SK-N-SH treated with all-trans-retinoic acid at 6 μM for 48 hours (cell line): ENCODE results near the gene CCDC154.

ENCODE experiments used
- ATAC-seq: fragments of 200-7000 bp; cut with Tn5 transposase; 3 replicates; pipeline ENCODE4 v1.9.1; 2020; ENCODE audit warnings: mild to moderate bottlenecking, moderate library complexity
- ARNTL ChIP-seq: fragments of 450-650 bp; formaldehyde crosslinking; IDR thresholded peaks from 2 replicates; pipeline ENCODE4 v1.5.0; 2020; ENCODE audit warnings: low read depth, mild to moderate bottlenecking, moderate library complexity, borderline replicate concordance
- BACH2 ChIP-seq: fragments of 250-450 bp; sonication (Bioruptor Pico); IDR thresholded peaks from 2 replicates; pipeline ENCODE4 v1.9.0; 2021; ENCODE audit warnings: mild to moderate bottlenecking, borderline replicate concordance
- CREB5 ChIP-seq: fragments of 250-450 bp; sonication (Bioruptor Pico); IDR thresholded peaks from 2 replicates; pipeline ENCODE4 v1.5.1; 2020; ENCODE audit warnings: low read depth, mild to moderate bottlenecking, moderate library complexity
- CSDC2 ChIP-seq: fragments of 250-450 bp; sonication (Bioruptor Pico); IDR thresholded peaks from 2 replicates; pipeline ENCODE4 v1.5.0; 2020; ENCODE audit warnings: mild to moderate bottlenecking, moderate library complexity
- CSRNP3 ChIP-seq: fragments of 250-450 bp; sonication (Bioruptor Pico); IDR thresholded peaks from 2 replicates; pipeline ENCODE4 v1.5.1; 2021; ENCODE audit warnings: mild to moderate bottlenecking, moderate library complexity
- ESRRG ChIP-seq: fragments of 250-450 bp; sonication (Bioruptor Pico); IDR thresholded peaks from 2 replicates; pipeline ENCODE4 v1.6.1; 2021; ENCODE audit warnings: mild to moderate bottlenecking
- GLIS3 ChIP-seq: fragments of 250-450 bp; sonication (Bioruptor Pico); IDR thresholded peaks from 2 replicates; pipeline ENCODE4 v1.5.0; 2020; ENCODE audit warnings: mild to moderate bottlenecking, moderate library complexity
- OSR1 ChIP-seq: fragments of 250-450 bp; sonication (Bioruptor Pico); IDR thresholded peaks from 2 replicates; pipeline ENCODE4 v1.8.0; 2022; ENCODE audit warnings: moderate library complexity, mild to moderate bottlenecking, inconsistent platforms
- PATZ1 ChIP-seq: fragments of 250-450 bp; sonication (Bioruptor Pico); IDR thresholded peaks from 2 replicates; pipeline ENCODE4 v1.8.0; 2020; ENCODE audit warnings: mild to moderate bottlenecking, moderate library complexity, borderline replicate concordance
- POU6F1 ChIP-seq: fragments of 250-450 bp; sonication (Bioruptor Pico); IDR thresholded peaks from 2 replicates; pipeline ENCODE4 v1.8.0; 2021; ENCODE audit warnings: low read depth, mild to moderate bottlenecking, moderate library complexity, borderline replicate concordance
- PPARA ChIP-seq: fragments of 250-450 bp; sonication (Bioruptor Pico); IDR thresholded peaks from 2 replicates; pipeline ENCODE4 v1.5.0; 2020; ENCODE audit warnings: mild to moderate bottlenecking, borderline replicate concordance
- RARB ChIP-seq: fragments of 250-450 bp; sonication (Bioruptor Pico); IDR thresholded peaks from 2 replicates; pipeline ENCODE4 v1.8.0; 2021; ENCODE audit warnings: mild to moderate bottlenecking, moderate library complexity
- SNAI2 ChIP-seq: fragments of 250-450 bp; sonication (Bioruptor Pico); IDR thresholded peaks from 2 replicates; pipeline ENCODE4 v1.5.0; 2020; ENCODE audit warnings: mild to moderate bottlenecking, moderate library complexity
- TCF4 ChIP-seq: fragments of 250-450 bp; sonication (Bioruptor Pico); IDR thresholded peaks from 2 replicates; pipeline ENCODE4 v1.8.0; 2021; ENCODE audit warnings: mild to moderate bottlenecking, moderate library complexity, borderline replicate concordance
- TOX ChIP-seq: fragments of 250-450 bp; sonication (Bioruptor Pico); IDR thresholded peaks from 2 replicates; pipeline ENCODE4 v1.8.0; 2021; ENCODE audit warnings: mild to moderate bottlenecking, moderate library complexity, borderline replicate concordance
- ZC3H10 ChIP-seq: fragments of 250-450 bp; sonication (Bioruptor Pico); IDR thresholded peaks from 2 replicates; pipeline ENCODE4 v1.5.1; 2021; ENCODE audit warnings: mild to moderate bottlenecking, moderate library complexity
- ZFP3 ChIP-seq: fragments of 250-450 bp; sonication (Bioruptor Pico); IDR thresholded peaks from 2 replicates; pipeline ENCODE4 v1.5.0; 2020; ENCODE audit warnings: mild to moderate bottlenecking, moderate library complexity
- ZFP30 ChIP-seq: fragments of 450-650 bp; formaldehyde crosslinking; IDR thresholded peaks from 2 replicates; pipeline ENCODE4 v1.5.0; 2022; ENCODE audit warnings: mild to moderate bottlenecking, moderate library complexity
- ZNF565 ChIP-seq: fragments of 450-650 bp; formaldehyde crosslinking; conservative IDR thresholded peaks from 2 replicates; pipeline ENCODE4 v1.5.0; 2020; ENCODE audit warnings: low read depth, mild to moderate bottlenecking, moderate library complexity
- ZNF70 ChIP-seq: fragments of 450-650 bp; formaldehyde crosslinking; IDR thresholded peaks from 2 replicates; pipeline ENCODE4 v1.5.0; 2020; ENCODE audit warnings: mild to moderate bottlenecking, moderate library complexity
- ZNF8 ChIP-seq: fragments of 450-650 bp; formaldehyde crosslinking; IDR thresholded peaks from 2 replicates; pipeline ENCODE4 v1.5.0; 2020; ENCODE audit warnings: mild to moderate bottlenecking, moderate library complexity

CCDC154 gene

GRCh38 chr16:1412847-1413246 lies 31.5 kb downstream of the CCDC154 start:
- TF ChIP-seq SNAI2, result no peak
- no peak for TF ChIP-seq ZFP30 (CRISPR knock-in tag)
- TF ChIP-seq ARNTL (CRISPR knock-in tag), result no peak
- TF ChIP-seq RARB (CRISPR knock-in tag), result no peak
- TF ChIP-seq BACH2 (CRISPR knock-in tag), result no peak
- TF ChIP-seq ZNF565 (CRISPR knock-in tag), result no peak
- no peak for TF ChIP-seq GLIS3 (CRISPR knock-in tag)
- no peak for TF ChIP-seq POU6F1 (CRISPR knock-in tag)
- TF ChIP-seq PPARA (CRISPR knock-in tag), result no peak
- no peak for TF ChIP-seq CSDC2
- no peak for ATAC-seq

- TF ChIP-seq PATZ1 (peak; percentile 95), RARB (CRISPR knock-in tag) (no peak)
- peak; percentile 95 for ATAC-seq
Measured at GRCh38 chr16:1408171-1408837, 36.1 kb downstream of the CCDC154 start.

GRCh38 chr16:1407753-1408152 lies 36.6 kb downstream of the CCDC154 start:
- TF ChIP-seq CSDC2 (no peak), ZC3H10 (CRISPR knock-in tag) (no peak), ZNF8 (CRISPR knock-in tag) (no peak), ARNTL (CRISPR knock-in tag) (no peak), CSRNP3 (CRISPR knock-in tag) (no peak), CREB5 (CRISPR knock-in tag) (no peak), ZFP3 (no peak), OSR1 (CRISPR knock-in tag) (no peak), ZNF70 (CRISPR knock-in tag) (no peak), ZNF565 (CRISPR knock-in tag) (no peak), TCF4 (CRISPR knock-in tag) (no peak), ESRRG (CRISPR knock-in tag) (no peak), ZFP30 (CRISPR knock-in tag) (no peak), POU6F1 (CRISPR knock-in tag) (no peak), GLIS3 (CRISPR knock-in tag) (no peak), TOX (no peak), SNAI2 (no peak), BACH2 (CRISPR knock-in tag) (no peak), RARB (CRISPR knock-in tag) (no peak)
- TF ChIP-seq, all 23 proteins: peak for 0
- ATAC-seq, result no peak; the same call in 2 of the 3 replicates

GRCh38 chr16:1403733-1404132 lies 40.6 kb downstream of the CCDC154 start:
- no peak for ATAC-seq
- TF ChIP-seq ZNF8 (CRISPR knock-in tag), result no peak
- TF ChIP-seq ARNTL (CRISPR knock-in tag), result no peak
- no peak for TF ChIP-seq GLIS3 (CRISPR knock-in tag)
- no peak for TF ChIP-seq CSRNP3 (CRISPR knock-in tag)
- no peak for TF ChIP-seq ZFP30 (CRISPR knock-in tag)
- no peak for TF ChIP-seq ZNF565 (CRISPR knock-in tag)
- TF ChIP-seq, all 23 proteins: peak for 0
